Osteoblast (primary cell): ENCODE measurements around the gene KRT81. TPM values are rescaled to one million over a fixed set of nuclear protein-coding genes. Genes with fewer than 3 reads are reported as not detected.
A peak's percentile ranks its signal among the peaks of the same experiment; 100 is the strongest.
"Not testable (repeated sequence)": the region's sequence is repeated elsewhere in the genome, so short reads cannot be mapped to it uniquely, and the experiment has no call there.

Experiments used
- DNase-seq: peaks from one replicate; pipeline ENCODE4 v3.0.0; 2011; ENCODE audit warnings: low spot score, mixed read lengths; ENCODE audit not compliant: insufficient read length; ENCODE audit errors: missing footprints
- H2AFZ ChIP-seq: 2 replicates; pipeline ENCODE4 v1.6.0; 2011; ENCODE audit warnings: mild to moderate bottlenecking, low read length
- H3K27ac ChIP-seq: 2 replicates; pipeline ENCODE4 v1.5.1; 2011; ENCODE audit warnings: mild to moderate bottlenecking, low read depth, low read length, moderate library complexity
- H3K27me3 ChIP-seq: 2 replicates; pipeline ENCODE4 v1.6.0; 2012; ENCODE audit warnings: mild to moderate bottlenecking, control low read depth, inconsistent platforms, low read length, moderate library complexity; ENCODE audit not compliant: insufficient read depth
- H3K36me3 ChIP-seq: 2 replicates; pipeline ENCODE4 v1.5.1; 2011; ENCODE audit warnings: mild to moderate bottlenecking, low read length, control low read depth, moderate library complexity; ENCODE audit not compliant: insufficient read depth
- H3K4me1 ChIP-seq: 2 replicates; pipeline ENCODE4 v1.5.1; 2011; ENCODE audit warnings: mild to moderate bottlenecking, low read length, control low read depth, moderate library complexity; ENCODE audit not compliant: insufficient read depth
- H3K4me2 ChIP-seq: 2 replicates; pipeline ENCODE4 v1.6.0; 2011; ENCODE audit warnings: mild to moderate bottlenecking, low read length; ENCODE audit not compliant: insufficient read depth
- H3K4me3 ChIP-seq: fragments of 200-600 bp; sonication (generic); 3 replicates; pipeline ENCODE4 v1.5.1; 2012; ENCODE audit warnings: mild to moderate bottlenecking, low read length, inconsistent platforms; ENCODE audit not compliant: insufficient read depth
- H3K79me2 ChIP-seq: 2 replicates; pipeline ENCODE4 v1.6.0; 2012; ENCODE audit warnings: mild to moderate bottlenecking, low read length, control low read depth, inconsistent platforms; ENCODE audit not compliant: insufficient read depth
- H3K9me3 ChIP-seq: 2 replicates; pipeline ENCODE4 v1.5.1; 2011; ENCODE audit warnings: low read depth, low read length, control low read depth
- H4K20me1 ChIP-seq: 2 replicates; pipeline ENCODE4 v1.6.0; 2012; ENCODE audit warnings: mild to moderate bottlenecking, low read length, control low read depth; ENCODE audit not compliant: insufficient read depth
- CTCF ChIP-seq: IDR thresholded peaks from 2 replicates; pipeline ENCODE4 v1.5.1; 2011; ENCODE audit warnings: mild to moderate bottlenecking, low read depth, low read length, moderate library complexity; ENCODE audit errors: extremely low read depth
- total RNA-seq: library from RNA; depleted of rRNA; stranded (reverse); fragments of >200 nt; gene quantifications from 2 replicates; pipeline ENCODE4 v1.2.3, GENCODE V29; 2012

Gene KRT81
- total RNA-seq, 1 donor: not detected

GRCh38 chr12:52317468-52318052 is 26.2 kb upstream of the KRT81 start:
- no peaks in the 10 kb centered on the region for H3K36me3 ChIP-seq
- DNase-seq: peak; percentile 68
- H3K27ac ChIP-seq: no peak overlapping the region
- no peak overlapping the region for H2AFZ ChIP-seq
- no peak for TF ChIP-seq CTCF
- no peak overlapping the region for H3K4me2 ChIP-seq
- no peaks in the 10 kb centered on the region for H3K4me1 ChIP-seq
- H3K4me3 ChIP-seq: no peak overlapping the region
- no peaks in the 10 kb centered on the region for H3K9me3 ChIP-seq
- H4K20me1 ChIP-seq: no peaks in the 10 kb centered on the region
- H3K79me2 ChIP-seq: no peaks in the 10 kb centered on the region
- H3K27me3 ChIP-seq: peaks cover 39% of the 10 kb centered on the region

GRCh38 chr12:52316701-52317100 is 25.4 kb upstream of the KRT81 start:
- Histone ChIP-seq H2AFZ (no peak overlapping the region), H3K27me3 (peaks cover 32% of the 10 kb centered on the region), H3K27ac (no peak overlapping the region), H3K79me2 (no peaks in the 10 kb centered on the region), H3K36me3 (no peaks in the 10 kb centered on the region), H4K20me1 (no peaks in the 10 kb centered on the region), H3K9me3 (no peaks in the 10 kb centered on the region), H3K4me1 (no peaks in the 10 kb centered on the region), H3K4me2 (no peak overlapping the region), H3K4me3 (no peak overlapping the region)
- no peak for TF ChIP-seq CTCF
- DNase-seq: peak; percentile 68

GRCh38 chr12:52316290-52316689 is 25.0 kb upstream of the KRT81 start:
- Histone ChIP-seq H3K36me3 (no peaks in the 10 kb centered on the region), H3K27me3 (peaks cover 30% of the 10 kb centered on the region), H3K4me1 (peaks cover under 1% of the 10 kb centered on the region), H3K9me3 (no peaks in the 10 kb centered on the region), H3K79me2 (no peaks in the 10 kb centered on the region), H3K4me2 (no peak overlapping the region), H4K20me1 (no peaks in the 10 kb centered on the region), H3K4me3 (no peak overlapping the region), H3K27ac (no peak overlapping the region), H2AFZ (no peak overlapping the region)
- TF ChIP-seq CTCF: no peak
- no peak for DNase-seq

GRCh38 chr12:52315721-52316120 is 24.4 kb upstream of the KRT81 start:
- H3K4me2 ChIP-seq, DNase-seq, H3K4me3 ChIP-seq, H2AFZ ChIP-seq, H3K27ac ChIP-seq, H3K79me2 ChIP-seq, H3K36me3 ChIP-seq, H3K9me3 ChIP-seq, H4K20me1 ChIP-seq, H3K4me1 ChIP-seq: not testable (repeated sequence)
- peaks cover 27% of the 10 kb centered on the region for H3K27me3 ChIP-seq
- TF ChIP-seq CTCF: peak; percentile 22
